A549 (cell line): ENCODE results near the gene LRRC71.

ENCODE experiments used
- CHD2 ChIP-seq: fragments of 150-350 bp; IDR thresholded peaks from 2 replicates; pipeline ENCODE4 v1.6.1; 2014; ENCODE audit warnings: low read length; ENCODE audit not compliant: partially characterized antibody
- TF ChIP-seq, protein P1 (sequence below): fragments of >200 bp; sonication (Bioruptor Twin); formaldehyde crosslinking; IDR thresholded peaks from 3 replicates; pipeline ENCODE4 v1.5.1; 2016

DNA sequence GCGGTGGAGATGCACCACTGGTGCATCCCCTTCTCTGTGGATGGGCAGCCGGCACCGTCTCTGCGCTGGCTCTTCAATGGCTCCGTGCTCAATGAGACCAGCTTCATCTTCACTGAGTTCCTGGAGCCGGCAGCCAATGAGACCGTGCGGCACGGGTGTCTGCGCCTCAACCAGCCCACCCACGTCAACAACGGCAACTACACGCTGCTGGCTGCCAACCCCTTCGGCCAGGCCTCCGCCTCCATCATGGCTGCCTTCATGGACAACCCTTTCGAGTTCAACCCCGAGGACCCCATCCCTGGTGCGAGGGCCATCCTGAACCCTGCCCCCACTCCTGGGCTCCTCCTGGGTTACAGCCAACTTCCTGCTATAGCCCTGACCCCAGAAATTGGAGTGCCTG, 46.8 kb upstream of the LRRC71 start:
- TF ChIP-seq, protein P1, sequence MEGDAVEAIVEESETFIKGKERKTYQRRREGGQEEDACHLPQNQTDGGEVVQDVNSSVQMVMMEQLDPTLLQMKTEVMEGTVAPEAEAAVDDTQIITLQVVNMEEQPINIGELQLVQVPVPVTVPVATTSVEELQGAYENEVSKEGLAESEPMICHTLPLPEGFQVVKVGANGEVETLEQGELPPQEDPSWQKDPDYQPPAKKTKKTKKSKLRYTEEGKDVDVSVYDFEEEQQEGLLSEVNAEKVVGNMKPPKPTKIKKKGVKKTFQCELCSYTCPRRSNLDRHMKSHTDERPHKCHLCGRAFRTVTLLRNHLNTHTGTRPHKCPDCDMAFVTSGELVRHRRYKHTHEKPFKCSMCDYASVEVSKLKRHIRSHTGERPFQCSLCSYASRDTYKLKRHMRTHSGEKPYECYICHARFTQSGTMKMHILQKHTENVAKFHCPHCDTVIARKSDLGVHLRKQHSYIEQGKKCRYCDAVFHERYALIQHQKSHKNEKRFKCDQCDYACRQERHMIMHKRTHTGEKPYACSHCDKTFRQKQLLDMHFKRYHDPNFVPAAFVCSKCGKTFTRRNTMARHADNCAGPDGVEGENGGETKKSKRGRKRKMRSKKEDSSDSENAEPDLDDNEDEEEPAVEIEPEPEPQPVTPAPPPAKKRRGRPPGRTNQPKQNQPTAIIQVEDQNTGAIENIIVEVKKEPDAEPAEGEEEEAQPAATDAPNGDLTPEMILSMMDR: no peak
- TF ChIP-seq CHD2: no peak
